ENCODE measurements around the gene TRAP1. TPM values are rescaled to one million over a fixed set of nuclear protein-coding genes. Genes with fewer than 3 reads are reported as not detected.

TRAP1 gene
- 111 and 121 TPM in 2 replicates for total RNA-seq

DNA sequence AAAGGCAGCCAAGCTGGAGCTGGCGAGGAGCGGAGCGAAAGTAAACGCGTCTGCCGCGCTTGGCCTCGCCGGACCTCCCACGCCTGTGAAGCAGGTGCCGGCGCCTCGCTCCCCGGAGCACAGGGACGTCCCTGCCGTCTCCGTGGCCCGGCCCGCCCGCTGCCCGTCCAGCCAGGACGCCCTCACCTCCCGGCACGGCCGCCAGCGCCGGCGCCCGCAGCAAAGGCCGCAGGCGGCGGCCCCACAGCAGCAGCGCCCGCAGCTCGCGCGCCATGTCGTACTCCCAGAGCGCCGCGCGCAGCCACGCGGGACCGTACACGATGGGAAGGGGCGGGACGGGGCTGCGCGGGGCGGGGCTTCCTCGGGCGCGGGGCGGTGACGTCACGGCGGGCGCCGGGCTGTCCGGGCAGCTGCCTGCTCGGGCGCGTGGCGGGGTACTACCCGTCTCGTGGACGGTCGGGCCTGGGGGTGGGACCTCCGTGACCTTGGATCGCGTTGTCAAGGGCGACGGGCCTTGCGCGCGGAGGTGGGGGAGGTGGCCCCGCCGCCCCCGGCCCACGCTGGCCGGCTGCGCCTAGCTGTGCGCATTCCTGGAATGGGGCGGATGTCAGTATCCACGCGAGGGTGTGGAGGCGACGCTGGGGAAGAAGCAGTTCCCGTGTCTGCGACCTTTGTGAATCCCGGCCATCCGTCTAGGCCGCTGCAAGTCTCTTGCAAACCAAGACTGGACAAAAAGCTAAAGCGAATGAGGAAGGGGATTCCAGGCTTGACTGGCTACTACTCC is at the start of gene TRAP1:
TRAP1 (minus strand) TSS at position 290 of the 784 bp plus-strand sequence; CDS start at position 274, 16 bp downstream.

DNA sequence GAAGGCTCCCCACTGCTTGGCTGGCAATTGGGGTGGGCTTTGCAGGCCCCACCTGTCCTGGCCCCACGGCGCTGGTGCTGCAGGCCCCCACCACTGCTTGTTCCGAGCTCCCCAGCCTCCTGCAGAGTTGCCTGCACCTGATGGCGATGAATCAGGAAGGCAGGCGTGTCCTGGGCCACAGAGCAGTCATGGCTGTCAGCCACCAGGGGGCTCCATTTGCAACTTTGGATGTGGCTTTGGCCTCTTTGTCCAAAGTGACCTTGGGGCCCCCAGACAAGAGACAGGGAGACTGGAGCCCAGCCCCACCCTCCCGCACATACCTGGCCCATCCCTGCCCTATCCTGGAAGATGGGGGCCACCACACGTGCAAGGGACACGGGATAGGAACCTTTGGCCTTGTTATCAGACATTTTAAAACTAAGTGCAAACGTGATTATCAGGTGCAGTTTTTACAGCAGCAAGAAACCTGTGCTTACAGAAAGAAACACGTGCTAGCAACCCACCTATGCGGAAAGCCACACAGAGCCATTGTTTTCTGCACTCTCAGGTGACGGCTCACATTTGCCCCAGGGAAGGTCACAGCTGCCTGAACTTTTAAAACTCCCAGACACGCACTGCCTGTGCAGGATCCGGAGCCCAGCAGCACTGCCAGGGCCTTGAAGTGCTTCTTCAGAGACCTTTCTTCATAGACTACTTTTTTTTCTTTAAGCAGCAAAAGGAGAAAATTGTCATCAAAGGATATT is 62.9 kb downstream of the TRAP1 start, which contains the start of gene DNASE1:
DNASE1 (plus strand) TSS at position 443 of the 743 bp plus-strand sequence. CDS start 683 bp downstream, outside the sequence.

DNA sequence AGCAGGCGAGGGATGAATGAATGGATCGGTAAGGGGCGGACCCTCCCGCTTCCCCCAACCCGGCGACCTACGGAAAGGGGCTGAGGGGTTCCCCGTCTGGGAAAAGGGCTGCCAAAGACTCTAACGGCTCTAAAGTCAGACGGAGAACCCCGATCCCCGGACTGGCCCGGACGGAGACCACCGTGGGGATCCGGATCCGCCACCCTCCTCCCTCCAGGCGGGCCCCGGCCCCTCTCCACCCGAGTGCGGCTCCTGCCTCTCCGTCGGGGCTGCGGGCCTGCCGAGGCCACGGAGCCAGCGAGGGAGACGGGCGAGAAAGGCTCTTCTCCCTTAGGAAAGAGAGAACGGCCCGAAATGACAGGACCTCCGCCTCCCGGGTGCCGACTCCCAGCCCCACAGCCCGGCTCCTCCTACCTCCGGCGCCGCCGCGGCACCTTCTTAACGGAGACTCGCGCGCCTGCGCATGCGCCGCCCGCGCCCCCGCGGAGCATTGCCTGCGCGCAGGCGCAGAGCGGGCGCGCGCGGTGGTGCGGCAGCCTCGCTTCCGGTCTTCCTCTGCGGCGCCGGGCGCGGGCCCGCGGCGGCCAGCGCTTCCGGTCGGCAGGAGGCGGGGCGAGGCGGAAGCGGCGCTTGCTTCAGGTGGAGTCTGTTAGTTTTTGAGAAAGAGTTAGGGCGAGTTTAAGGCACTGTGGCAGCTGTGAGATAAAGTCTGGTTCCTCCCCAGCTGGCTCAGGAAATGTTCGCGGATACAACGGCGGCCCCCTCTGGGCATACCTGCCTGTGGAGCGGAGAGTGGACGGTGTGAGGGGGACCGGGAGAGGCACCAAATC is 106.0 kb downstream of the TRAP1 start, which contains the start of gene SLX4:
SLX4 (minus strand) TSS at position 461 of the 830 bp plus-strand sequence. CDS start 2,642 bp downstream, outside the sequence.

Other genes with a start within 250 kb of the TRAP1 start
- not detected in 2 replicates for gene C16orf90, start 222.0 kb downstream of the TRAP1 start, total RNA-seq
- gene CLUAP1, start 216.5 kb downstream of the TRAP1 start, total RNA-seq = 12.3 and 12.8 TPM in 2 replicates
- gene NLRC3, start 140.1 kb downstream of the TRAP1 start, total RNA-seq = not detected in 2 replicates
- 6.4 and 6.9 TPM in 2 replicates for gene SLX4, start 105.9 kb downstream of the TRAP1 start, total RNA-seq
- 4.9 and 6.1 TPM in 2 replicates for gene DNASE1, start 62.8 kb downstream of the TRAP1 start, total RNA-seq
- gene CREBBP, start 163.2 kb upstream of the TRAP1 start, total RNA-seq = 12.1 and 12.8 TPM in 2 replicates

All from bronchus fibroblast of lung (primary cell).